Measurements from ENCODE around the gene SOS2.
A peak's percentile ranks its signal among the peaks of the same experiment; 100 is the strongest.

SOS2 gene

GRCh38 chr14:50113381-50114035 is 117.9 kb downstream of the SOS2 start:
- no peak for DNase-seq

DNA sequence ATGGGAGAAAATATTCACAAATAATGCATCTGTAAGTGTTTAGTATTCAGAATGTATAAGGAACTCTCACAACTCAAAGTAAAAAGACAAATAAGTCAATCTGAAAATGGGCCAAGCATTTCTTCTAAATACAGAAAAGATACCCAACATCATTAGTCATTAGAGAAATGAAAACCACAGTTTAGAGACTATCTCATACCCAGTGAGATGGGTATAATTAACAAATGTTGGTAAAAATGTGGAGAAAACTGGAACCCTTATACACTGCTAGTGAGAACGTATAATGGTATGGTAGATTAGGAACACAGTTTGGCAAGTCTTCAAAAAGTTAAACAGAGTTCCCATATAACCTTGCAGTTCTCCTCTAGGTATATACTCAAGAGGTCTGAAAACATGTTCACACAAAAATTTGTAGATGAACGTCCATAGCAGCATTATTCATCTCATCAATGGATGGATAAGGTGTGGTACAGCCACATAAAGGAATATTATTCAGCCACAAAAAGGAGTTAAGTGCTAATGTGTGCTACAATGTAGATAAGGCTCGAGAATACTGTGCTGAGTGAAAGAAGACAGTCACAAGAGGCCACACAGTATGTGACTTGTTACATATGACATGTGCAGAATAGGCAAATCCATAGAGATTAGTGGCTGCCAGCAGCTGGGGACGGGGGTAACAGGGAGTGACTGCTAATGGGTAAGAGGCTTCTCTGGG is 120.9 kb downstream of the SOS2 start:
- no peak for DNase-seq

- peak; percentile 33 for DNase-seq
These were observed 122.0 kb downstream of the SOS2 start for GRCh38 chr14:50109342-50109741.

- no peak for DNase-seq
These were observed 123.5 kb downstream of the SOS2 start for GRCh38 chr14:50107850-50108249.

DNA sequence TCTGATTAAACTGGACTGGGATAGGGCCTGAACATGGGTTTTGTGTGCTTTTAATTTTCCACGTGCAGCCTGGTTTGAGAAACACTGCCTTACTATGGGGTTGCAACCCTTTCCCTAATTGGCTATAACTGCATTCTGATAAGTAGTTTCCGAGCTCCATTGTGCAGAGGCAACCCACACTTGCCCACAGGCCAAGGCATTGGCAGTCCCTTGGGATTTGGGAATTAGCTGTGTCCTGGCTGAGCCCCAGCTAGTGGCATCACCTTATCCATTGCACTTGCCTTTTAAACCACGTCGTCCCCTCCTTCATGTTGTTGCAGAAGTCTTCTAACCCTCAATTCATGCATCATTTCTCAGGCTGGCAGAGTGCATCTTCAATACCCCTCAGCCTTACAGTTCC is 125.2 kb downstream of the SOS2 start:
- DNase-seq = no peak

GRCh38 chr14:50103558-50103957 is 127.8 kb downstream of the SOS2 start:
- DNase-seq = no peak

GRCh38 chr14:50101417-50101816 is 130.0 kb downstream of the SOS2 start:
- DNase-seq = no peak

DNA sequence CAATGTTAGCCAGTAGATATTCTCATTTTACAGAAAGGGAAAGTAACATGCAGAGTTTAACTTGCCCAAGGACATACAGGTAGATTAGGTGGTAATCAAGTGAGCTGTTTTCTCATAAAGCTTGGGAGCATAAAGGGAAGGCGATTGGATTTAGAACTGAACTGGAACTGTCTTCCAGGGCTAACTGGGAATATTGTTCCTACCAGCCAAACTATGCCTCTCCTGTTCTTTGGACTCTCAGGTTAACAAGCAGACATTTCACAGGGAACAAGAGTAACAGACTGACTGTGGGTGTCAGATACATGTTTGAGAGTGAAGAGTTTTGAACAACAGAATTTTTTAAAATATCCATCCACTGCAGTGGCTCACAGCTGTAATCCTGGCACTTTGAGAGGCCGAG is 130.6 kb downstream of the SOS2 start:
- DNase-seq = no peak

GRCh38 chr14:50099335-50099734 is 132.0 kb downstream of the SOS2 start:
- no peak for DNase-seq

DNA sequence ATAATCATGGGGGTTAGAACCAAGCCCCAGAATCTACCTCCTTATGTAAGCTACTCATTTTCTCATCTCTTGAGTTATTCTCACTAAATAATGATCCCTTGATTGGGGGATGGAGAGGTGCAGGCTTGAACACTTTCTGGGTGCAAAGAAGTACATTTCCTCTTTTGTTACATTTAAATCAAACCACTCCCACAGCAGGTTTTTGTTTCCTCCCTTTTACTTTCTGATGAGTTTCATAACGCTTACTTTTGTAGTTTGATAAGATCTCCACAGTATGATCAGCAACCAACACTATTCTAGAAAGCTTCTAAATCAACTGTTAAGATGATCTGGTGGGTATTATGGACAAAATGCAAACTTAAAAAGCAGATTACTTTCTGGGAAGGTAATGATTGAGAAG is 135.5 kb downstream of the SOS2 start:
- DNase-seq = no peak

GRCh38 chr14:50094056-50094755 is 137.2 kb downstream of the SOS2 start:
- DNase-seq = no peak

- DNase-seq = no peak
These were observed 137.9 kb downstream of the SOS2 start for GRCh38 chr14:50093496-50093895.

GRCh38 chr14:50092006-50092555 is 139.3 kb downstream of the SOS2 start:
- no peak for DNase-seq

DNA sequence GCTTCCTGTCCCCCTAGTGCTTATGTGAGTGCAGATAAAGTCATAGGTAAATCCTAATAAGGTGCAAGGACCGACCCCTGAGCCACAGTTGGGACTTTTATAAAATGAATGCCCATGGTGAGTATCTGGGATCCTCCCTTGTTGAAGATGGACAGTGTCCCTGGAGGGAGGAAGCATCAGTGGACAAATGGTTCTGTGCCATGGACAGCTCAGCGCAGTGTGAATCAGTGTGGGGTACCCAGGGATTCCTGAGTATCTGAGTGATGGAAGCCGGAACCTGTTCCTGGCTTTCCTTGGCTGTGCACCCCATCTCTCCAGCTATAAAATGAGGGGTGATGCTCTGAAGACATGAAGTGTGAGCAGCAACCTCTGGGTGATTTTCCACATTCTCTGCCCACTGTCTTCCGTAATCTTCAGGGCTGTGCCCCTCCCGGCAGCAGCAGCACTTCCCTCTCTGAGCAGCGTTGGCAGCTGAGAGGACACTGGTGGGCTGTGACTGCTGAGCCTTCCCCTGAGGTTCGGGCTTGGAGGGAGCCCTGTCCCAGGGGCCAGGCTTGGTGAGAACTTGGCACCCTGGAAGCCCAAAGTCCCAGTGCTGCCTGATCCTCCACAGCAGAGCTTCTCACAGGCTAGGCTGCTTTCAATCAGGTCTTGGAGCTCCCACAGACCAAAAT is 140.0 kb downstream of the SOS2 start:
- DNase-seq = no peak

DNA sequence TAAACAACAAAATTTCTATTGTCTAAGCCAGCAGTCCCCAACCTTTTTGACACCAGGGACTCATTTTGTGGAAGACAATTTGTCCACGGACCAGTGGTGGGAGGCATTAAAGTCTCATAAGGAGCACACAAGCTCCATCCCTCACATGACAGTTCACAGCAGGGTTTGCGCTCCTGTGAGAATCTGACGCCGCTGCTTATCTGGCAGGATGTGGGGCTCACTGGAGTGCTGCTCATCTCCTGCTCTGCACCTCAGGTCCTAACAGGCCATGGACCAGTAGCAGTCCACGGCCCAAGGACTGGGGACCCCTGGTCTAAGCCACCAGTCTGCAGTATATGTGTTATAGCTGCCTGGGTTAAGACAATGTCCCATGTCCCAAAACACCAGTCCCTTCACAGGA is 142.2 kb downstream of the SOS2 start:
- DNase-seq = no peak

DNA sequence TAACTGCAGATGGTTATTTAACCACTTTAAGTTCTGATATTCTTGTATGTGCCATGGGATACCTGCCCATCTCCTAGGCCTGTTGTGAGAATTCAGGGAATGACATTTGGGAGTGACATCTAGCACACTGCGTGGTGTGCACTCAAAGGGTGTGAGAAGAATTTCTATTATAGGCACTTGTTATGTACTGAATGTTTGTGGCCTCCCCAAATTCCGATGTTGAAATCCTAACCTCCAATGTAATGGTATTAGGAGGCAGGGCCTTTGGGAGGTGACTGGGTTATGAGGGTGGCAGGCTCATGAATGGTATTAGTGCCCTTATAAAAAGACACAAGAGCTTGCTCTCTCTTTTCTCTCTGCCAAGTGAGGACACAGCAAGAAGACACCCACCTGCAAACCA is 142.6 kb downstream of the SOS2 start:
- DNase-seq = no peak

- DNase-seq = no peak
These were observed 143.3 kb downstream of the SOS2 start for GRCh38 chr14:50088117-50088515.

DNA sequence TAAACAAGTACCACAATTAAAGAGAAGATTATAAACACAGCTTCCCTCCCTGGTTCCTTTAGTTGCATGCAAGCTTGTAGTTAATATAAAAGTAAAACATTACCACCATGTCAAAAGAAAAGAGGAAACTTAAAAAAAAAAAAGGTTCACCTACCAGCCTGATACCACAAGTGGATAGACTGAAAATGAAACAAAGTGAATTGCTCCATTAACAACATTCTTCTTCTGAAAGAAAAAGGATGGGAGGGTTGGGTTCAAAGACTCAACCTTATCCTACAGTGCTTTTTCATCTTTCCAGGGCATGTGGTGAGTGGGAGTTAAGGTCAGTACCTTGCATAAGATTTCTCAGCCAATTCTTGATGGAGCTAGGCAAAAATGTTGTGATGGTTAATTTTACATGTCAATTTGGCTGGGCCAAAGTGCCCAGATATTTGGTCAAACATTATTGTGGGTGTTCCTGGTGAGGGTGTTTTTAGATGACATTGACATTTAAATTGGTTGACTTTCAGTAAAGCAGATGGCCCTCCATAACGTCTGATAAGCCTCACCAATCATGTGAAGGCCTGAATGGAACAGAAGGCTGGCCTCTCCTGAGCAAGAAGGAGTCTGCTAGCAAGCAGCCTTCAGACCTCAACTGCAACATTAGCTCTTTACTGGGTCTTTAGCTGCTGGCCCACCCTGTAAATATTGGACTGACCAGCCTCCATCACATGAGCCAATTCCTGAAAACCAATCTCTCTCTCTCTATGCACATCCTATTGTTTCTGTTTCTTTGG is 143.8 kb downstream of the SOS2 start:
- no peak for DNase-seq

DNA sequence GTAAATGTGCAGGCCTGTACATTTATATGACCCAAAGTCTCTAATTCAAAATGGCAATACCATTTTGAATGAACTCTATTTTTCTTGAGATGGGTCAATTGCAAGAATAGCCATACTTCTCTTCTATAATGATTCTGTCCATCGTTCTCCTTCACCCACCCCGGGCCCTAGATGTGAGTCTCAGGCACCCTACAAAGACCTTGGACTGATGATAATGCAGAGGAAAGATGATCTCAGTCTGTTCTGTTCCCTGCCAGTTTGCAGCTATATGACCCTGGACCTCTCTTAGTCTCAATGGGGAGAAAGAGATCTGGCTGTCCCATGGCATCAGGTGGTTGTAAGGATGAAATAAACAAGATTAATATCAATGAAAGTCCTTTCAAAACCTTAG is 145.1 kb downstream of the SOS2 start:
- DNase-seq = no peak

- DNase-seq = no peak
These were observed 145.6 kb downstream of the SOS2 start for GRCh38 chr14:50085570-50086320.

GRCh38 chr14:50084666-50085065 is 146.7 kb downstream of the SOS2 start:
- DNase-seq = no peak
